GM19193 (cell line): ENCODE measurements around the gene SMIM23.

Experiments
- POLR2A ChIP-seq: IDR thresholded peaks from 4 replicates; pipeline ENCODE4 v1.6.1; 2011; ENCODE audit not compliant: insufficient read depth, insufficient read length; ENCODE audit errors: extremely low read depth

SMIM23 gene

DNA sequence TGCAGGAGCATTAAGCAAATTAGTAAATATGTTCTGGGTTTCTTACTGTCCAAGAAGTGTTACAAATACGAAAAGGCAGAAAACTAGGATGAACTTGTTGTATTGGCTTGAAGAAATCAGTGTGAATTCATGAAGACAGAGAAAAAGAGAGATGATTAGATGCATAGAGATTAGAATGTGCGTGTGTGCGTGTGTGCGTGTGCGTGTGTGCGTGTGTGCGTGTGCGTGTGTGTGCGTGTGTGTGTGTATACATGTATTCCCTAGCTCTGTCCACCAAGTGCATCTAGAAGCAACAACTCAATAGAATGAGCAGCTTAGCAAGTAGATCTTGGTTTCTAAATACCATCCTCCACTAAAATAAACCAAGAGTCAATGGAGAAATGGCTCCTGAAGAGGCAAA, 41.5 kb downstream of the SMIM23 start:
- TF ChIP-seq POLR2A = no peak

DNA sequence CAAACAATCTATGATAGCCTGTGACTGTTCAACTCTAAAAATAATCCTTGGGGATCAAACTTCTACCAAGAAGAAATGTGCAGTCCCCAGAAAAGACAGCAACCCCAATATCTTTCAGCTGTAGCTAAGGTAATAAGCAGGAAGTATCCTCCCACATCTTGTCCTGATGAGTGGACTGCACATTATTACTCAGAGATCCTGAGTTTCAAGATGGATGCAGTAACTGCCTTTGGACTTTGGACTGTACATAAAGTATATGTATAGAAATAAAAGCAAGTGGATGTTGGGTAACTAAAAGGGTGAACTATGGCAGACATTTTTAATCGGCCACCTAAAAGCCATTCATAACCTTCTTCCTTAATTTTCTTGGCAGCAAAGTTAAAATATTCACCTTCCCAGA, 45.1 kb downstream of the SMIM23 start:
- no peak for TF ChIP-seq POLR2A

DNA sequence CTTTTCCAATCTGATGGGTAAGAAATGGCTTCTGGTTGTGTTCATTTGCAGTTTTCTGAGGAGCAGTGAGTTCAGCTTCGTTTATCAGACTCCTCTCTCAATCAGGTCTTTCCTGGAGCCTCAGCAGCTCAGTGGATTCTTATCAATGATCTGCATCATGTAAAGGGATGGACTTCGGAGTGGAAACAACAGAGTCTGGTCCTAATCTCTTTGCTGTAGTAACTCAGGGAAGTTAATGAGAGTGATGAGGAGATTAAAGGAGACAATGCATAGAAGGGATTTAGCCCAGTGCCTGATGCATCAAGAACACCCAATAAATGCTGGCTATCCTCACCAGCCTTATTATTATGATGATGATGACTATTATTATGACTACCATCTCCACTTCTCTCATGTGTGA, 47.2 kb downstream of the SMIM23 start:
- TF ChIP-seq POLR2A = no peak

DNA sequence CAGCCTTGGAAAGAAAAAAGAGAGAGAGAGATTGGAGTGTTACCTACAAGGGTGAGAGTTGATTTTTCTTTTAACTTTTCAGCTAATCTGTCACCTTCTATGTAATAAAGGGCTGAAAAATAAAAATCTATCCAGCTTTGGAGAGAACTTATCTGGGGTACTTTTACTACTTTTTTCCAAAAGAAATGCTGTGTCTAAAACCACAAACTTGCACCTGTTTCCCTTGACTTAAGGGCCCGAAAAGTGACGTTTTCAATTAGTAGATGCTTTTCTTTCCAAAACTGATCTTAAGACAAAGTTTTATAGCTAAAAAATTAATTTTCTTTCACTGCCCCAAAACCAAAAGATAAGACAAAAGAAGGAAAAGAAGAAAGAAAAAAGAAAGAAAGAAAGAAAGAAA, 48.8 kb downstream of the SMIM23 start:
- TF ChIP-seq POLR2A = no peak

DNA sequence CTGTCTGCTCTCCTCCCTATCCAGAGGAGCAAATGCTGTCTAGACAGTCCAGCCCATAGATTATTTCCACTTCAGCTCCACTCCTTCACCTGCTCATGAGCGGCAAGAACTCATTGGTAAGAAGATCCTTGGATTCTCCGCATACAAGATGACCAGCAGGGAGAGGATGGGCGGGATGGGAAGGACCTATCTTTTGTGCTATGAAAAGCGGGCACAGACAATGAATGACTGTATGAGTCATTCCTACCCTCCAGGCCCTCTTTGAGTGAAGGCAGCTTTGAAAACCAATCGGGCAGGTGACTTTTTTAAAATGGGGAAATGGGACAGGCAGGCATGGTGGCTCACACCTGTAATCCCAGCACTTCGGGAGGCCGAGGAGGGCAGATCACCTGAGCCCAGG, 49.4 kb downstream of the SMIM23 start:
- TF ChIP-seq POLR2A = no peak

DNA sequence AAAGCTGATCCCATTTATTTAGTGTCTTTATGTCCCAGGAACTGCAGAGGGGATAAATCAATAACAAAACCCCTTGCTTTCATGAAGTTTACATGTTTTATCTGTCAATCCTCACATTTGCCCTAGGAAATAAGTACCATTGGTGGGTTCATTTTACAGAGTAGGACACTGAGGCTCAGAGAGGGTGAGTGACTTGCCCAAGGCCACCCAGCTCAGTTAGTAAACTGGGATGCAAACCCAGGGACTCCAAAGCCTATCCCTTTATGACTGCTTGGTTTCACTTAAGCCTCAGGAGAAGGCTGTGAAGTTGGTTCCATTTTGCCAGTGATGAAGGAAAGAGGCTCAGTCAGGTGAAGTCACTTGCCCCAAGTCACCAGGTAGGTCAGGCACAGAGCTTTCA, 51.9 kb downstream of the SMIM23 start:
- TF ChIP-seq POLR2A = no peak

DNA sequence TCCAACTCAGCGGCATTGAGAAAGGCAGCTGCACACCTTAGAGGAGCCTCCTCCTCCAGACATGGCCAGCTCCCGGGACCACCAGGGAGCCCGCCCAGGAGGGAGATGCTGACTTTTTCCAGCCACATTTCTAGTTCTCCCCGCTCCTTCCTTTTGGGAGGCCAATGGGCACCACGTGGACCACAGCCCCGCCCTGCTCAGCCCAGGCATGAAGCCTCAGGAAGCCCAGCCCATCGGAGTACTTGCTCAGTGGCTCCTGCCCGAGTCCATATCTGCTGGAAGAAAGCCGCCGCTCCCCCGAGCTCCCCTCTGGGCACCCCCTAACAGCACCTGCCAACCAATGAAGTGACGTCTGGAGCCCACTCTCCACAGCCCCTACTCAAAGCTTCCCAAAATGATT, 52.4 kb downstream of the SMIM23 start:
- no peak for TF ChIP-seq POLR2A

DNA sequence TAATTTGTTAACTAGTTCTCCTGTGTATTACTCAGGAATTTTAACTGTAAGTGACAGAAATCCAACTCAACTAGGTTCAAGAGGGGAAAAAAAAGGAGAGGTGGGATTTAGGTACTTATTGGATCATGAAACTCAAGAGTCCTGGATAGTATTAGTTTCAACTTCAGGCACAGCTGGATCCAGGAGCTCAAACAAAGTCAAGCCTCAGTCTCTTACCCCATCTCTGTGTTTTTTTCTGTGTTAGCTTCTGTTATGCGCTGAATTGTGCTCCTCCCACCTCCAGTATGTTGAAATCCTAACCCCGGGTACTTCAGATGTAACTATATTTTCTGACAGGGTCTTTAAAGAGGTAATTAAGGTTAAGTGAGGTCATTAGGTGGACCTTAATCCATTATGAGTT, 53.5 kb downstream of the SMIM23 start:
- no peak for TF ChIP-seq POLR2A

DNA sequence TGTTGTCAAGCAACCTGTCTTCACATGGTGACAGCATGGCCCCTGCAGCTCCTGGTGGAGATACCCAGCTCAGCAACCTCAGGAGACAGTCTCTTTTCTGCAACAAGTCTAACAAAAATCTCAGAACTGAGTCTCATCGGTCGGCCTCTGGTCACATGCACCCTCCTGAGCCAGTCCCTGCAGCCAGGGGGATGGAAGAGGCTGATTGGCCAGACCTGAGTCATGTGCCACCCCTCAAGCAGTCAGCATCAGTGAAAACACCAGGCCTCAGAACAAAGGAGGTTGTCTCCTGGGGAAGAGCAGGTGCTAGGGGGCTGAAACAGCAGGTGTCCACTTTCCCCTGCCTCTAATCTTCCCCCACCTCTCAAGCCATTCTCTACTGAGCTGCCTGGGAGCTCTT, 54.4 kb downstream of the SMIM23 start:
- TF ChIP-seq POLR2A = no peak
